Astrocyte of the spinal cord (primary cell): ENCODE measurements around the gene NME4.
"Not testable (repeated sequence)": the region's sequence is repeated elsewhere in the genome, so short reads cannot be mapped to it uniquely, and the experiment has no call there.

ENCODE experiments used
- DNase-seq: peaks from one replicate; pipeline ENCODE4 v3.0.0; 2011; ENCODE audit warnings: low read depth, low spot score
- H3K4me3 ChIP-seq: 2 replicates; pipeline ENCODE4 v1.5.1; 2011; ENCODE audit warnings: low read depth, mild to moderate bottlenecking, low read length, moderate library complexity
- in situ Hi-C: cut with HindIII; loops from 2 replicates; pipeline ENCODE4 v1.10.0; 2017; ENCODE audit warnings: low sequenced_read_pairs
- TF ChIP-seq, protein P1 (sequence below): IDR thresholded peaks from 2 replicates; pipeline ENCODE4 v1.5.1; 2012; ENCODE audit warnings: low read depth, mild to moderate bottlenecking, low read length, inconsistent platforms

Gene NME4

DNA sequence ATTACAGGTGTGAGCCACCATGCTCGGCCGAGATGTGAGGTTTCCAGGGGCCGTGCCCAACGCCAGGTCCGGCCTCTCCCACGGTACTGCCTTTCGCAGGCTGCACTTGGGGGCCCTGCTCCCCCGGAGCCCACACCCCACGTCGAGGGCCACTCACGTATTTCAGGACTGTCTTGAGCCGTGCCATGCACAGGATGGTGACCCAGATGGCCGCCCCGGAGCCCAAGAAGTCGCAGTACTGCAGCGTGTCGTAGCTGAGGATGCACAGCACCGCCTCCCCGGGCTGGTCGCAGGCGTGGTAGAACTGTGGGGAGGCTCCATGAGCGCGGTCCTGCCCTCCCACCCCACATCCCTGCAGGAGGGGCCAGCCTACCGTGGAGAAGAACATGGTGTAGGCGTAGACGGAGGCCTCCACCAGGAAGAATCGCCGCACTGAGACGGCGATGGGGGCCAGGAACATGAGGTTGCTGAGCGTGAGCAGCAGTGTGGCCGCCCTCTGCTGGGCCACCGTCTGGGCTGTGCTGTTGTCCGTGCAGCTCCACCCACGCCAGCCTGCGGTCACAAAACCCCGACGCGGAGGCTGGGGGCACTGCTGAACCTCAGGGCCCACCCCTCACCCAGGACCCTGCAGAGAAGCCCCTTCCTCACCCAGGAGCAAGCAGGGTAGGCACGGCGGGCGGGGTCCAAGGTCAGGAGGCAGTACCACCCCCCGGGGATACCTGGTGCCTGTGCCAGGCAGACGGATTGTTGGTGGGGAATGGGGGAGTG, 23.0 kb upstream of the NME4 start:
- in situ Hi-C loops = no loop called here

DNA sequence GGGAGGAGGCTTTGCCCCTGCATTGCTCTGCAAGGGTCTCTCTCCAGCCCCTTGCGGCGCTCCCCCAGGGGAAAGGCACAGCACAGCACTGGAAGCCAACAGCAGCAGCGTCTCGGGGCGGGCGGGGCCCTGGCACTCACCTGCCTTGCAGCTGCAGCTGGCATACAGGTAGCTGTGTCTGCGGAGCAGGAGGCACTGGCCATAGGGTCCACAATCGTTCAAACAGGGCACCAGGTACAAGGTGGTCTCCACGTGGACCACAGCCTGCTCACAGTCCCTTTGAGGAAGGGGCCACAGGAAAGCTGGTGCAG, 22.4 kb upstream of the NME4 start:
- no peak for DNase-seq
- TF ChIP-seq, protein P1, sequence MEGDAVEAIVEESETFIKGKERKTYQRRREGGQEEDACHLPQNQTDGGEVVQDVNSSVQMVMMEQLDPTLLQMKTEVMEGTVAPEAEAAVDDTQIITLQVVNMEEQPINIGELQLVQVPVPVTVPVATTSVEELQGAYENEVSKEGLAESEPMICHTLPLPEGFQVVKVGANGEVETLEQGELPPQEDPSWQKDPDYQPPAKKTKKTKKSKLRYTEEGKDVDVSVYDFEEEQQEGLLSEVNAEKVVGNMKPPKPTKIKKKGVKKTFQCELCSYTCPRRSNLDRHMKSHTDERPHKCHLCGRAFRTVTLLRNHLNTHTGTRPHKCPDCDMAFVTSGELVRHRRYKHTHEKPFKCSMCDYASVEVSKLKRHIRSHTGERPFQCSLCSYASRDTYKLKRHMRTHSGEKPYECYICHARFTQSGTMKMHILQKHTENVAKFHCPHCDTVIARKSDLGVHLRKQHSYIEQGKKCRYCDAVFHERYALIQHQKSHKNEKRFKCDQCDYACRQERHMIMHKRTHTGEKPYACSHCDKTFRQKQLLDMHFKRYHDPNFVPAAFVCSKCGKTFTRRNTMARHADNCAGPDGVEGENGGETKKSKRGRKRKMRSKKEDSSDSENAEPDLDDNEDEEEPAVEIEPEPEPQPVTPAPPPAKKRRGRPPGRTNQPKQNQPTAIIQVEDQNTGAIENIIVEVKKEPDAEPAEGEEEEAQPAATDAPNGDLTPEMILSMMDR = no peak
- H3K4me3 ChIP-seq = no peak overlapping the region
- in situ Hi-C loops = no loop called here

More for the DNA sequence above, 23.0 kb upstream of the NME4 start:
- no peak overlapping the region for H3K4me3 ChIP-seq
- no peak for DNase-seq
- TF ChIP-seq, protein P1 = no peak

DNA sequence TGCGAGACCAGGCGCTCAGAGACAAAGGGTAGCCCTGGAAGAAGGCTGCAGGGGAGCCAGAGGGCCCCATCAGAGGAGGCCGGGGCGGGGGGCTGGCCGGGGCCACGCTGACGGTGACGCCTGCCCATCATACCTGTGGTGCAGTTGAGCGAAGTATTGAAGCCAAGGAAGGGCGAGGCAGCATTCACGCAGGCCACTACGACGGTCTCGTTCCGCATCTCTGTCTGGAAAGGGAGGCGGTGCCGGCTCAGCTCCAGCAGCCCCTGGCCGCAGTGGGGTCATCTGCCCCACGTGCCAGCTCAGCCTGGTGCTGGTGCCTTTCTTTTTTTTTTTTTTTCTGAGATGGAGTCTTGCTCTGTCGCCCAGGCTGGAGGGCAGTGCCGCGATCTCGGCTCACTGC, 21.8 kb upstream of the NME4 start:
- DNase-seq = no peak
- in situ Hi-C loops = no loop called here
- TF ChIP-seq, protein P1 = no peak
- no peak overlapping the region for H3K4me3 ChIP-seq

DNA sequence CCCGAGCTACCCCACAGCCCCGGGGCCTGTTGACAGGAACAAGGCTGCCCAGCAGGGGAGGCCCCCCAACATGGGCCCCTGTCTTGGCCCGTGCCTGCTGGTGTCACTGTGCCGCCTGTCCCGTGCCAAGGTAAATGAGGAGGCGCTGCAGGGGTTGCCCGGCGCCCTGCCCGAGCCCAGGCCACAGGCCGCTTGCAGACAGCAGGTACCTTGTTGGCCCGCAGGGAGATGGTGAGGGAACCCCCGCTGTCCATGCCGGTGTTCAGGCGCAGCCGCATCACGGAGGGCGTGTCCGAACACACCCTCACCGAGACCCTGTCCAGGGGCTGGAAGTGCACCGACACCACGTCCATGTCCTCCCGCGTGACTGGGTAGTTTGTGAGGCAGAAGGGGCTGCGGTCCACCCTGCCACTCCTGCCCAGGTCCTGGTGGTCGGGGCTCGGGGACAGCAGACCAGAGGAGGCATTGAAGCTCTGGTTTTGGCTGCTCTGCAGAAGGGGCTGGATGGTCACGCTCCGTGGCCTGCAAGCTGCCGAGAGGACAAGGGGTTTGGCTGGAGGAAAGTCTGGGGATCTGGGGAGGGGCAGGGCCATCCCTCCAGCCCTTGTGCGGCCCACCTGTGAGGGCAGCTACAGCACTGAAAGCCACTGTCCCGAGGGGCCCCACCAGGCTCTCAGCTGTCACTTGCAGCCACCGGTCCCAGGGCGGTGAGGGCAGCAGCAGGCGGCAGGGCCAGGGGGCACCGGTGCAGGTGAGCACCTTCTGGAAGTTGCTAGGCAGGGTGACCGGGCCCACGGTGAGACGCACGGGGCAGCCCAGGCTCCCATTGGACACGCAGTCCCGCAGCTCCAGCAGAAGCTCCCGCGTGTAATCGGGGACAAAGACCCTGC, 20.8 kb upstream of the NME4 start:
- in situ Hi-C loops = no loop called here
- no peak for DNase-seq
- TF ChIP-seq, protein P1 = no peak
- H3K4me3 ChIP-seq = no peak overlapping the region

DNA sequence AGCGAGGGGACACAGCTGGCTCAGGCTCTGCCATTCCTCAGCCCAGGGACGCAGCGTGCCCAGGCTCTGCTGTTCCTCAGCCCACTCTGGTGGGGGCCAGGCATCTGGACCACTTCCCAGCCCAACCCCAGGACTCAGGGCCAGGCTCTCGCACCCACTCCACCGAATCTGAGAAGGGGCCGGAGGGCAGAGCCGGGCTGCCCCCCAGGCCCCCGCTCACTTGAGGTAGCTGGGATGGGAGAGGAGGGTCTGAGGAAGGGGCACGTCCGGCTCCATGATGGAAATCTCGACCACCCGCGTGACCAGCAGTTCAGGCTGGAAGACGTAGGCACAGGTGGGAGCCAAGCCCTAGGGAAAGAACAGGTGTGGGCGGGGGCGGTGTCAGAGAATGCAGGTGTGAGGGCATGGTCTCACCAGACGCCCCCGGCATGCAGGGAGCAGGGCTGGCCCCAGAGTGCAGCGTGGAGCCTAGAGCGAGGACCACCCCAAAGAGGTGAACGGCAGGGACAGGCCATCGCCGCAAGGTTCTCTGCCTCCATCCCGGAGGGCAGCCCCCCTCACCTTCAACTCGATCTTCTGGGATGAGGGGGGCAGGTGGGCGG, 20.1 kb upstream of the NME4 start:
- TF ChIP-seq, protein P1 = no peak
- H3K4me3 ChIP-seq = no peak overlapping the region
- no peak for DNase-seq
- in situ Hi-C loops = no loop called here

DNA sequence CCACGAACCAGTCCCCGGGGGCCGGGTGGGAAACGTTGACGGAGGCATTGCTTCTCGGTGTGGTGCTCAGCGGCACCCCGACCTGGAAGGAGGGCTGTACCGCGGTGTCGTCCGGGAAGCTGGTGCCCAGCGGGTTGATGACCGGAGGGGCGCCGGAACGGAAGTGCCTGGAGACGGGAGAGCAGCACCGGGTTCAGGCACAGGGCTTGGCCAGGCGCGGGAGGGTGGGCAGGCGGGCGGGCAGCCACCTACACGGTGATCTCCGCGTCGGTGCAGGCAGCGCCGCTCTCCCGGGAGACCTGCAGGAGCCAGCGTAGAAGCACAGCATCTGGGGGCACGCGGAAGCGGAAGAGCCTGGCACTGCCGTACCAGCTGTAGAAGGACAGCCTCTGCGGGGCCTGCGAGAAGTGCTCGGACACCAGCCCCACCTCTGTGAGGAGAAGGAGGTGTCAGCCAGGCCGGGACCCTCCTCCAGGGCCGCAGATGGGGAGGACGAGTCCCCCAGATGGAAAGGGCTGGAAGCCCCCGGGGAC, 19.5 kb upstream of the NME4 start:
- H3K4me3 ChIP-seq = no peak overlapping the region
- TF ChIP-seq, protein P1 = no peak

DNA sequence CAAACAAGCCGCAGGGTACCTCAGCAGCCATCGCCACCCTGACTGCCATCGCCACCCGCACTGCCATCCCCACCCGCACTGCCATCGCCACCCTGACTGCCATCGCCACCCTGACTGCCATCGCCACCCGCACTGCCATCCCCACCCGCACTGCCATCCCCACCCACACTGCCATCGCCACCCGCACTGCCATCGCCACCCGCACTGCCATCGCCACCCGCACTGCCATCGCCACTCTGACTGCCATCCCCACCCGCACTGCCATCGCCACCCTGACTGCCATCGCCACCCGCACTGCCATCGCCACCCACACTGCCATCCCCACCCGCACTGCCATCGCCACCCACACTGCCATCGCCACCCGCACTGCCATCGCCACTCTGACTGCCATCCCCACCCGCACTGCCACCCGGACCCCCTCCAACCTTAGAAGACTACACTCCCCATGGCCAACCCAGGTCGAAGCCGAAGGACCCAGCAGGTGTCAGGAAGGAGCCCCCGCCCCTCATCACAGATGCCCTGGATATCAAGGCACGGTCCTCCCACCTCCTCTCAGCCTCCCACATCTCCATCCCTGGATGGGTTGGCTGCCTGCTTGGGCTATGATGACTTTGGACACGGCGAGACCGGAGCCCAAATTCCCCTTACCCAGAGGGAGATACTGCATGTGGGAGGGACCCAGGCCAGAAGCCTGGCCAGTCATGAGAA, 18.7 kb upstream of the NME4 start:
- in situ Hi-C loops, H3K4me3 ChIP-seq, DNase-seq: not testable (repeated sequence)

More for the DNA sequence above, 19.5 kb upstream of the NME4 start:
- in situ Hi-C loops = no loop called here
- no peak for DNase-seq
